Loucy (cell line): ENCODE data around the gene B4GALNT3.

Source experiments
- EZH2phosphoT487 ChIP-seq: fragments of 200-600 bp; IDR thresholded peaks from 2 replicates; pipeline ENCODE4 v1.6.1; 2018; ENCODE audit warnings: antibody characterized with exemption, mild to moderate bottlenecking, moderate library complexity, borderline replicate concordance
- TF ChIP-seq, protein P1 (sequence below): fragments of 200-600 bp; sonication (generic); conservative IDR thresholded peaks from 2 replicates; pipeline ENCODE4 v1.5.1; 2014; ENCODE audit warnings: mild to moderate bottlenecking, antibody characterized with exemption, low read length

DNA sequence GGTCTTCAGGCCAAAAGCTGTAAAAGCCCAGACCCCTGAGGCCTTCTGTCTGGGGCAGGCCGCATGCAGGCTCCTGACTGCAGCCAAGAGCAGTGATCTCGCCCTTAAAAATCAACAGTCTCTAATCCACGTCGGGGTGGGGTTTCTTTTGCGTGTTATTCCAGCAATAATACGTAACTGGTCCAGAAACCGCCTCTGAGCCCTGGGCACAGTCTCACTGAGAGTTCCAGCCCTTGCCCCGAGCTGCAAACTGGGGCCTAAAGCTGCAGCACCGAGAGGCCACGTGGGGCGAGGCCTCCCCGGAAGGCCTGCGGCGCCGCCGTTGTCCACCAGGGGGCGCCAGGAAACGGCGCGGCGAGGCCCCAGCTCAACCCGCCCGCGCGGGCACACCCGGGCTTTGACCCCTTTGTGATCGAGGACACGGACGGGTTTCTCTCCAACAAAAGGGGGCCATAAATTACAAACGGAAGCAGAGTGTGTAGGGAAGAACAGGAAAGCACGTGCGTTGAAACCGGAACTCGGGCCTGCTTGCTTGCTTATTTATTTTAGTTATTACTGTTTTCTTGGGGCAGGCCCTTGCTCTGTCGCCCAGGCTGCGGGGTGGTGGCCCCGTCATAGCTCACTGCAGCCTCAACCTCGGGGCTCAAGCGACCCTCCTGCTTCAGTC lies 116.3 kb downstream of the B4GALNT3 start:
- TF ChIP-seq, protein P1, sequence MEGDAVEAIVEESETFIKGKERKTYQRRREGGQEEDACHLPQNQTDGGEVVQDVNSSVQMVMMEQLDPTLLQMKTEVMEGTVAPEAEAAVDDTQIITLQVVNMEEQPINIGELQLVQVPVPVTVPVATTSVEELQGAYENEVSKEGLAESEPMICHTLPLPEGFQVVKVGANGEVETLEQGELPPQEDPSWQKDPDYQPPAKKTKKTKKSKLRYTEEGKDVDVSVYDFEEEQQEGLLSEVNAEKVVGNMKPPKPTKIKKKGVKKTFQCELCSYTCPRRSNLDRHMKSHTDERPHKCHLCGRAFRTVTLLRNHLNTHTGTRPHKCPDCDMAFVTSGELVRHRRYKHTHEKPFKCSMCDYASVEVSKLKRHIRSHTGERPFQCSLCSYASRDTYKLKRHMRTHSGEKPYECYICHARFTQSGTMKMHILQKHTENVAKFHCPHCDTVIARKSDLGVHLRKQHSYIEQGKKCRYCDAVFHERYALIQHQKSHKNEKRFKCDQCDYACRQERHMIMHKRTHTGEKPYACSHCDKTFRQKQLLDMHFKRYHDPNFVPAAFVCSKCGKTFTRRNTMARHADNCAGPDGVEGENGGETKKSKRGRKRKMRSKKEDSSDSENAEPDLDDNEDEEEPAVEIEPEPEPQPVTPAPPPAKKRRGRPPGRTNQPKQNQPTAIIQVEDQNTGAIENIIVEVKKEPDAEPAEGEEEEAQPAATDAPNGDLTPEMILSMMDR: peak; percentile 95
- TF ChIP-seq EZH2phosphoT487: no peak
